ENCODE results near the gene SERINC3. TPM values are rescaled to one million over a fixed set of nuclear protein-coding genes. Genes with fewer than 3 reads are reported as not detected.

The SERINC3 gene
- polyA plus RNA-seq, 1 donor (not counting 4 experiments of a cell fraction or from before 2014, with no cell fraction given) = 118 TPM

- no peak overlapping the region for H3K4me3 ChIP-seq (ENCODE audit: control insufficient read depth in 2 of 3, extremely low read depth in 1 of 3, insufficient read depth in 2 of 3, low read depth in 1 of 3, low read length in 3 of 3)
- no peak overlapping the region for H3K27ac ChIP-seq (ENCODE audit: control insufficient read depth, insufficient read depth, low read length)
- dilution Hi-C loops (cut with MboI; ENCODE audit: extremely low pct_ligation_motif_present, low sequenced_read_pairs) = no loop called here
- no peak overlapping the region for H2AFZ ChIP-seq (ENCODE audit: control insufficient read depth, low read length)
- no peaks in the 10 kb centered on the region for H3K9me3 ChIP-seq (ENCODE audit: control insufficient read depth, low read depth, low read length)
- no peaks in the 10 kb centered on the region for H3K36me3 ChIP-seq (ENCODE audit: control insufficient read depth in 2 of 2, extremely low read depth in 1 of 2, insufficient read depth in 2 of 2, low read length in 2 of 2)
- no peaks in the 10 kb centered on the region for H3K79me2 ChIP-seq (ENCODE audit: control insufficient read depth, insufficient read depth, low read length)
- no peak overlapping the region for H3K4me2 ChIP-seq (ENCODE audit: control insufficient read depth, extremely low read depth, insufficient read depth, low read depth, low read length)
- DNase-seq (ENCODE audit: low read depth, low spot score) (no peak), FAIRE-seq (no peak)
- no peaks in the 10 kb centered on the region for H3K27me3 ChIP-seq (ENCODE audit: control insufficient read depth, extremely low read depth, insufficient read depth, low read length)
- TF ChIP-seq EZH2 (IDR thresholded peaks at IDR 0.05; ENCODE audit: low read length) = no peak
- TF ChIP-seq, protein P1, sequence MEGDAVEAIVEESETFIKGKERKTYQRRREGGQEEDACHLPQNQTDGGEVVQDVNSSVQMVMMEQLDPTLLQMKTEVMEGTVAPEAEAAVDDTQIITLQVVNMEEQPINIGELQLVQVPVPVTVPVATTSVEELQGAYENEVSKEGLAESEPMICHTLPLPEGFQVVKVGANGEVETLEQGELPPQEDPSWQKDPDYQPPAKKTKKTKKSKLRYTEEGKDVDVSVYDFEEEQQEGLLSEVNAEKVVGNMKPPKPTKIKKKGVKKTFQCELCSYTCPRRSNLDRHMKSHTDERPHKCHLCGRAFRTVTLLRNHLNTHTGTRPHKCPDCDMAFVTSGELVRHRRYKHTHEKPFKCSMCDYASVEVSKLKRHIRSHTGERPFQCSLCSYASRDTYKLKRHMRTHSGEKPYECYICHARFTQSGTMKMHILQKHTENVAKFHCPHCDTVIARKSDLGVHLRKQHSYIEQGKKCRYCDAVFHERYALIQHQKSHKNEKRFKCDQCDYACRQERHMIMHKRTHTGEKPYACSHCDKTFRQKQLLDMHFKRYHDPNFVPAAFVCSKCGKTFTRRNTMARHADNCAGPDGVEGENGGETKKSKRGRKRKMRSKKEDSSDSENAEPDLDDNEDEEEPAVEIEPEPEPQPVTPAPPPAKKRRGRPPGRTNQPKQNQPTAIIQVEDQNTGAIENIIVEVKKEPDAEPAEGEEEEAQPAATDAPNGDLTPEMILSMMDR (optimal IDR thresholded peaks at IDR 0.05 in 1 of 3, IDR thresholded peaks at IDR 0.05 in 1 of 3, conservative IDR thresholded peaks at IDR 0.05 in 1 of 3; ENCODE audit: extremely low read depth in 1 of 3, insufficient read depth in 2 of 3, low read length in 3 of 3) = no peak
- H3K4me1 ChIP-seq (ENCODE audit: control insufficient read depth, extremely low read depth, insufficient read depth, low read length) = peaks cover 4% of the 10 kb centered on the region
- H3K9me1 ChIP-seq (ENCODE audit: control insufficient read depth, extremely low read depth, insufficient read depth, low read length) = no peaks in the 10 kb centered on the region
- no peaks in the 10 kb centered on the region for H4K20me1 ChIP-seq (ENCODE audit: control insufficient read depth, extremely low read depth, insufficient read depth, low read length)
- no peak overlapping the region for H3K9ac ChIP-seq (ENCODE audit: control insufficient read depth, extremely low read depth, insufficient read depth, low read length)
These were observed 60.6 kb downstream of the SERINC3 start for GRCh38 chr20:44461142-44461802.

- H3K79me2 ChIP-seq (ENCODE audit: control insufficient read depth, insufficient read depth, low read length) = no peaks in the 10 kb centered on the region
- no peaks in the 10 kb centered on the region for H3K27me3 ChIP-seq (ENCODE audit: control insufficient read depth, extremely low read depth, insufficient read depth, low read length)
- no peak overlapping the region for H3K4me2 ChIP-seq (ENCODE audit: control insufficient read depth, extremely low read depth, insufficient read depth, low read depth, low read length)
- no peak overlapping the region for H2AFZ ChIP-seq (ENCODE audit: control insufficient read depth, low read length)
- TF ChIP-seq, protein P1 (optimal IDR thresholded peaks at IDR 0.05 in 1 of 3, IDR thresholded peaks at IDR 0.05 in 1 of 3, conservative IDR thresholded peaks at IDR 0.05 in 1 of 3; ENCODE audit: extremely low read depth in 1 of 3, insufficient read depth in 2 of 3, low read length in 3 of 3) = peak in 2 of 3 experiments; percentile 37 to 55
- no peak for TF ChIP-seq EZH2 (IDR thresholded peaks at IDR 0.05; ENCODE audit: low read length)
- no peaks in the 10 kb centered on the region for H3K9me1 ChIP-seq (ENCODE audit: control insufficient read depth, extremely low read depth, insufficient read depth, low read length)
- dilution Hi-C loops (cut with MboI; ENCODE audit: extremely low pct_ligation_motif_present, low sequenced_read_pairs) = no loop called here
- H3K4me1 ChIP-seq (ENCODE audit: control insufficient read depth, extremely low read depth, insufficient read depth, low read length) = peaks cover 4% of the 10 kb centered on the region
- no peaks in the 10 kb centered on the region for H3K9me3 ChIP-seq (ENCODE audit: control insufficient read depth, low read depth, low read length)
- no peak overlapping the region for H3K4me3 ChIP-seq (ENCODE audit: control insufficient read depth in 2 of 3, extremely low read depth in 1 of 3, insufficient read depth in 2 of 3, low read depth in 1 of 3, low read length in 3 of 3)
- no peaks in the 10 kb centered on the region for H4K20me1 ChIP-seq (ENCODE audit: control insufficient read depth, extremely low read depth, insufficient read depth, low read length)
- DNase-seq (ENCODE audit: low read depth, low spot score) (no peak), FAIRE-seq (peak; percentile 52)
- H3K27ac ChIP-seq (ENCODE audit: control insufficient read depth, insufficient read depth, low read length) = no peak overlapping the region
- no peak overlapping the region for H3K9ac ChIP-seq (ENCODE audit: control insufficient read depth, extremely low read depth, insufficient read depth, low read length)
- no peaks in the 10 kb centered on the region for H3K36me3 ChIP-seq (ENCODE audit: control insufficient read depth in 2 of 2, extremely low read depth in 1 of 2, insufficient read depth in 2 of 2, low read length in 2 of 2)
These were observed 61.1 kb downstream of the SERINC3 start for GRCh38 chr20:44460795-44461141.
